Omental fat pad (tissue), 4 donors: ENCODE data around the gene LUZP1. TPM values are rescaled to one million over a fixed set of nuclear protein-coding genes. Genes with fewer than 3 reads are reported as not detected.

Experiments used
- ATAC-seq: fragments of 150-250 bp; one replicate; pipeline ENCODE4 v1.9.1; 2016; ENCODE audit warnings: mild to moderate bottlenecking, moderate library complexity; ENCODE audit not compliant: low FRiP score
- DNase-seq: peaks from one replicate; pipeline ENCODE4 v3.0.0-alpha.2; 2019; ENCODE audit warnings: low spot score
- total RNA-seq, 4 donors: library from RNA; depleted of rRNA; stranded (reverse); fragments of >200 nt; gene quantifications; one replicate each; pipeline ENCODE4 v1.1.0, GENCODE V29; 2016
- TF ChIP-seq, protein P1 (sequence below), 3 donors: fragments of 450-650 bp; IDR thresholded peaks; one replicate each; pipeline ENCODE4 v1.5.1; 2016 to 2017; ENCODE audit warnings: antibody characterized with exemption in 3 of 3, mild to moderate bottlenecking in 3 of 3, moderate library complexity in 2 of 3

Gene LUZP1
- total RNA-seq, 4 donors from 2014 or later = 20.9 to 35.9 (median 31.3) TPM

- ATAC-seq (no peak), DNase-seq (no peak)
- TF ChIP-seq, protein P1, sequence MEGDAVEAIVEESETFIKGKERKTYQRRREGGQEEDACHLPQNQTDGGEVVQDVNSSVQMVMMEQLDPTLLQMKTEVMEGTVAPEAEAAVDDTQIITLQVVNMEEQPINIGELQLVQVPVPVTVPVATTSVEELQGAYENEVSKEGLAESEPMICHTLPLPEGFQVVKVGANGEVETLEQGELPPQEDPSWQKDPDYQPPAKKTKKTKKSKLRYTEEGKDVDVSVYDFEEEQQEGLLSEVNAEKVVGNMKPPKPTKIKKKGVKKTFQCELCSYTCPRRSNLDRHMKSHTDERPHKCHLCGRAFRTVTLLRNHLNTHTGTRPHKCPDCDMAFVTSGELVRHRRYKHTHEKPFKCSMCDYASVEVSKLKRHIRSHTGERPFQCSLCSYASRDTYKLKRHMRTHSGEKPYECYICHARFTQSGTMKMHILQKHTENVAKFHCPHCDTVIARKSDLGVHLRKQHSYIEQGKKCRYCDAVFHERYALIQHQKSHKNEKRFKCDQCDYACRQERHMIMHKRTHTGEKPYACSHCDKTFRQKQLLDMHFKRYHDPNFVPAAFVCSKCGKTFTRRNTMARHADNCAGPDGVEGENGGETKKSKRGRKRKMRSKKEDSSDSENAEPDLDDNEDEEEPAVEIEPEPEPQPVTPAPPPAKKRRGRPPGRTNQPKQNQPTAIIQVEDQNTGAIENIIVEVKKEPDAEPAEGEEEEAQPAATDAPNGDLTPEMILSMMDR (IDR thresholded peaks at IDR 0.05) = no peak
These were observed 50.2 kb downstream of the LUZP1 start for GRCh38 chr1:23118407-23118806.

DNA sequence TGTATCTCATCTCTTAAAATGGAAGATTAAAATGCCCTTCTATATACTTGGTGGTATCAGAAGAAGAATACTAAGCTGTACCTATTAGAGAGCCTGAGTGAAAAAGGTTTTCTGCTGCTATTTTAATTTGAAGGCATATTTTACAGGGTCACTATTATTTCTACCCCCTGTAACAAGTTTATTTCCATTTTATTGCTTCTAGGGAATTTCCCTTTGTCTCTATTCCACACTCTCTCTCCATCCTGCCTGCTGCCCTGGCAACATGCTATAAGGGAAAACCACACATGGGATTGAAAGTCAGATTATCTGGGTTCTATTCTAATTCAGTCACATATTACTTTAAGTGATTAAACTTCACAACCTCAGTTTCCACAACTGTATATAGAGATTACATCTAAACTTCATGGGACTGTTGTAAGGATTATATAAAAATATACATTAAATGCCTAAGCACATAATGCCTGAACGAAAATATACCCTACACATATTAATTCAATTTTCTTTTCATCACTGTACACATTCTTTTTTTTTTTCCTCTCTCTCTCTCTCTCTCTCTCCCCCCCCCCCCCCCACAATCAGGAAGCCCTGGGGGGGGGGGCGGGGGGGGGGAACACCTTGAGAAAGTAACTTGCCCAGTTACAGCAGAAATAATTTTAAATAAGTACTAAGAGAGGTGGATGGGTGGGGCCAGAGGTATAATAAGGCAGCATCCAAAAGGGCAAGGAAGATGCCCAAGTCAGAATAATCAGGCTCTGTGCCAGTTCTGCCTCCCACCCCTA is 51.5 kb downstream of the LUZP1 start:
- TF ChIP-seq, protein P1 (IDR thresholded peaks at IDR 0.05) = no peak
- DNase-seq (no peak), ATAC-seq (no peak)

GRCh38 chr1:23116216-23116836 is 52.3 kb downstream of the LUZP1 start:
- ATAC-seq (no peak), DNase-seq (no peak)
- TF ChIP-seq, protein P1 (IDR thresholded peaks at IDR 0.05) = no peak

DNA sequence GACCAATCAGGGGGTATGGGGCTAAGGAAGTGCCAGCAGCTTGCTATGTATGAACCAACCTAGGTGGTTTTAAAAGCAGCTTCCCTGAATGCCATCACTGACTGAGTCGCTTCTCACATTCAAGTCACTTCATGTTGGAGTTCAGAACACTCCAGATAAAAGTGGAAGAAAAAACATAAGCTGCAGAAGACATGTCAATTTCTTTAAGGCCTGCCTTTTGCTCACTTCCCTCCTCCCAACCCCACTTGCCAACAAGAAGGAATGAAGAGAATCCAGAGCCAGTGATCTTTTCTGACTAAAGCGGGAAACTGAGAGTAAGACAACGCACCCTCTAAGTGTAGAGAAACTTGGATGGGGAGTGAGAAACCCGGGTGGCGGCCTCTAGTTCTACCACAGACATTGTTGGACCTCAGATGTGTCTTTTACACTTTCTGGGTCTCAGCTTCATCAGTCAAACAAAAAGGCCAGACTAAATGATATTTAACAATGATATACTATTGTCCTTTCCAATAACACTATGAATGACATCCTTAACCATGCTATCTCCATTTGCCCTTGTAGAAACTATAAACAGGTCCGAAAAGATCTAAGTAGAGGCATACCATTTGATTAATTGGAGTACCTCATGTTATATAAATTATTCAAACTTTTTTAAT is 54.1 kb downstream of the LUZP1 start:
- TF ChIP-seq, protein P1 (IDR thresholded peaks at IDR 0.05) = no peak
- DNase-seq (no peak), ATAC-seq (no peak)

GRCh38 chr1:23111600-23112535 is 56.8 kb downstream of the LUZP1 start:
- ATAC-seq = no peak
- no peak for DNase-seq
- TF ChIP-seq, protein P1 (IDR thresholded peaks at IDR 0.05) = no peak

- TF ChIP-seq, protein P1 (IDR thresholded peaks at IDR 0.05) = no peak
- no peak for ATAC-seq
- DNase-seq = no peak
These were observed 58.3 kb downstream of the LUZP1 start for GRCh38 chr1:23110391-23110790.
